ENCODE data around the gene RFXAP. TPM values are rescaled to one million over a fixed set of nuclear protein-coding genes. Genes with fewer than 3 reads are reported as not detected.
A peak's percentile ranks its signal among the peaks of the same experiment; 100 is the strongest.

The RFXAP gene, protein sequence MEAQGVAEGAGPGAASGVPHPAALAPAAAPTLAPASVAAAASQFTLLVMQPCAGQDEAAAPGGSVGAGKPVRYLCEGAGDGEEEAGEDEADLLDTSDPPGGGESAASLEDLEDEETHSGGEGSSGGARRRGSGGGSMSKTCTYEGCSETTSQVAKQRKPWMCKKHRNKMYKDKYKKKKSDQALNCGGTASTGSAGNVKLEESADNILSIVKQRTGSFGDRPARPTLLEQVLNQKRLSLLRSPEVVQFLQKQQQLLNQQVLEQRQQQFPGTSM
- total RNA-seq = 1 to 10 TPM; 5.0 to 6.3 (median 5.9) TPM
- long read RNA-seq, donor 1, transcript RFXAP-201 (3 exons, 2,304 nt) = major isoform, 14 of 15 reads
- long read RNA-seq, donor 1, partial matches to known transcripts = 0 of 15 reads
- long read RNA-seq, donor 1, other reads (novel, unspliced or antisense) = 1 of 15 reads
- long read RNA-seq, donor 2 = 0 reads

DNA sequence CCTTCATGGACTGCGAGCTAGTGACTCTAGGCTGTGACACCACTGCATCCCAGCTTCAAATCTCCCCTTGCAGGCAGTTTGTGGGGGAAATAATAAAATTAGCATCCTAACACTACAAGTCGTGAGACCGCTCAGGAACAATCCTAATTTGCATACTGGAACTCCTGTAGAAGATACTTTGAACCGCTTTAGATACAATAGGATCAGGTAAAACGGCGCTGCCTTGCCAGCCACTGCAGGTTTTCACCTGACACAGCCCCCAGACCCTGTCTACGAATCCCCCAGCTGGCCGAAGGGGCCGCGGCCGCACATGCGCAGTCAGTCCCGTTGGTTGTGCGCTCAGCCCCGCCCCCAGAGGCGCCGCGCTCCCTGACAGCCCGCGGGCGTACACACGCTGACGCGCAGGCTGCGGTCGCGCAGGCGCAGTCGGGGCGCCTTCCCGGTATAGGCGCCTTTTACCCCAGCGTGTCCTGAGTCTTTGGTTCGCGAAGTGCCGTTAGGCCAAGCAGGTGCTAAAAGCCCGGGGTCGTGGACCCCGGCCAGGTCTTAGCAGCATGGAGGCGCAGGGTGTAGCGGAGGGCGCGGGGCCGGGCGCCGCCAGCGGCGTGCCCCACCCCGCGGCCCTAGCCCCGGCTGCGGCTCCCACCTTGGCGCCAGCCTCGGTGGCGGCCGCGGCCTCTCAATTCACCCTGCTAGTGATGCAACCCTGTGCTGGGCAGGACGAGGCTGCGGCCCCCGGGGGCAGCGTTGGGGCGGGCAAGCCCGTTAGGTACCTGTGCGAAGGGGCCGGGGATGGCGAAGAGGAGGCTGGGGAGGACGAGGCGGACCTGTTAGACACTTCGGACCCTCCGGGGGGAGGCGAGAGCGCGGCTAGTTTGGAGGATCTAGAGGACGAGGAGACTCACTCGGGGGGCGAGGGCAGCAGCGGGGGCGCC lies at the start of gene RFXAP:
RFXAP (plus strand) TSS at position 419 of the 935 bp plus-strand sequence; CDS start at position 555, 136 bp downstream.
- intact Hi-C loops (cut with DNase I, micrococcal nuclease) = no loop called here
- TF ChIP-seq, protein P1, sequence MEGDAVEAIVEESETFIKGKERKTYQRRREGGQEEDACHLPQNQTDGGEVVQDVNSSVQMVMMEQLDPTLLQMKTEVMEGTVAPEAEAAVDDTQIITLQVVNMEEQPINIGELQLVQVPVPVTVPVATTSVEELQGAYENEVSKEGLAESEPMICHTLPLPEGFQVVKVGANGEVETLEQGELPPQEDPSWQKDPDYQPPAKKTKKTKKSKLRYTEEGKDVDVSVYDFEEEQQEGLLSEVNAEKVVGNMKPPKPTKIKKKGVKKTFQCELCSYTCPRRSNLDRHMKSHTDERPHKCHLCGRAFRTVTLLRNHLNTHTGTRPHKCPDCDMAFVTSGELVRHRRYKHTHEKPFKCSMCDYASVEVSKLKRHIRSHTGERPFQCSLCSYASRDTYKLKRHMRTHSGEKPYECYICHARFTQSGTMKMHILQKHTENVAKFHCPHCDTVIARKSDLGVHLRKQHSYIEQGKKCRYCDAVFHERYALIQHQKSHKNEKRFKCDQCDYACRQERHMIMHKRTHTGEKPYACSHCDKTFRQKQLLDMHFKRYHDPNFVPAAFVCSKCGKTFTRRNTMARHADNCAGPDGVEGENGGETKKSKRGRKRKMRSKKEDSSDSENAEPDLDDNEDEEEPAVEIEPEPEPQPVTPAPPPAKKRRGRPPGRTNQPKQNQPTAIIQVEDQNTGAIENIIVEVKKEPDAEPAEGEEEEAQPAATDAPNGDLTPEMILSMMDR (IDR thresholded peaks at IDR 0.05) = peak; percentile 7

DNA sequence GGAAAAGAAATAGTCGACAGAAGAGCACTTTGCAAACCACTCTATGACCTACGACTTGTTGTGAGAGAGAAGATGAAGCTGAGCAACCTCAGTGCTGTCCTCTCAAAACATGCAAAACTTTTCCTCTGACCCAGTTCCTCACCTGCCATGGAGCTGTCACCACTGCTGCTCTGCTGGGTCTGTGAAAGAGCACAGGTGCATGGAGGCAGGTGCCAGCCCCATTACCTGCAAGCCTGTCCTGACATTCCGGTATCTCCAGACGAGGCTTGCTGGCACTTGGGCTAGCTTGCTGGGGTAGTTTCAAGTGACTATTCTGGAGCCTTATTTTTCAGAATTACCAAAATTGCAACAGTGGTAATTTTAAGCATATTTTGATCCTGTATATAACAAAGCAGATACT lies 49.5 kb upstream of the RFXAP start:
- intact Hi-C loops (cut with DNase I, micrococcal nuclease) = no loop called here
- TF ChIP-seq, protein P1 (IDR thresholded peaks at IDR 0.05) = no peak
- ATAC-seq (no peak), DNase-seq (no peak)
- H3K4me3 ChIP-seq = no peak overlapping the region
- peaks cover 9% of the 10 kb centered on the region for H3K9me3 ChIP-seq
- H3K4me1 ChIP-seq (ENCODE audit: low read depth) = no peaks in the 10 kb centered on the region
- no peaks in the 10 kb centered on the region for H3K36me3 ChIP-seq (ENCODE audit: low read depth)

More for the DNA sequence above, at the start of gene RFXAP:
- ATAC-seq = peak; percentile 99
- H3K4me1 ChIP-seq (ENCODE audit: low read depth) = peaks cover 8% of the 10 kb centered on the region
- no peaks in the 10 kb centered on the region for H3K9me3 ChIP-seq
- DNase-seq = peak; percentile 94
- H3K4me3 ChIP-seq = peak within 1 kb of the TSS; percentile 62
- no peaks in the 10 kb centered on the region for H3K36me3 ChIP-seq (ENCODE audit: low read depth)

DNA sequence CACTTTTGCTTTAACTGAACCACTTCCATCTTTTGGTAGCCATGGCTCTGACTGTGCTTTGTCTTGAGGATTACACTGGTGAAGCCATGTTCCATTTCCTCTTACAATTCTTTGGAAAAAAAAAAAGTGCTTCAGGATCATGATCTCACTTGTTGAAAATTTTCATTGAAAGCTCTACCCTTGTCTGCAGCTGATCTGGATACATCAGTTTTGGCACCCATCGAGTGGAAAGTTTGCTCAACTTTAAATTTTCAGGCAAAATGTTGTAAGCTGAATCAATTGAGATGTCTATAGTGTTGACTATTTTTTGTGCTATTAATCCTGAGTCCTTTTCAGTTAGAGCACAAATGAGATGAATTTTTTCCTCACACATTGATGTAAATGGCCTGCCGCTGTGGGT lies 48.3 kb upstream of the RFXAP start:
- no peak for ATAC-seq
- intact Hi-C loops (cut with DNase I, micrococcal nuclease) = no loop called here
- Histone ChIP-seq H3K4me1 (ENCODE audit: low read depth) (no peaks in the 10 kb centered on the region), H3K9me3 (peaks cover 9% of the 10 kb centered on the region), H3K4me3 (no peak overlapping the region), H3K36me3 (ENCODE audit: low read depth) (no peaks in the 10 kb centered on the region)
- TF ChIP-seq, protein P1 (IDR thresholded peaks at IDR 0.05) = no peak
- no peak for DNase-seq

DNA sequence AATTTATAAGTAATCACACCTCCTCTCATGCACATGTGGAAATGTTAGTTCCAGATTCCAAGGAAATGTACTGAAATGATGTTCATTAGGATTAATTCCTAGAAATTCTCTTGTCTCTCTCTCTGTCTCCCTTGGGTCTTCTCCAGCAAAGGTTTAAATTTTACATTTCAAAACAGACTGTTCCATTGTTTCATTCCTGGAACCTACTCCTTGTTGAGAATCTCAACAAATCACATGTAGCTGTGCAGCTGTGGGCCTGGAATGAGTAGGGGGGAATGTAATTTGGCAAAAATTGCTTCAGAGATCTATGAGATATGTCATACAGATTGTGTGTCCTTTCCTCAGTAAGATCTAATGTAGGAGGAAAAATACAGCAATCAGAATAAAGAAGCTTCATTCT lies 46.2 kb upstream of the RFXAP start:
- Histone ChIP-seq H3K4me1 (ENCODE audit: low read depth) (no peaks in the 10 kb centered on the region), H3K9me3 (no peaks in the 10 kb centered on the region), H3K4me3 (no peak overlapping the region), H3K36me3 (ENCODE audit: low read depth) (no peaks in the 10 kb centered on the region)
- TF ChIP-seq, protein P1 (IDR thresholded peaks at IDR 0.05) = no peak
- intact Hi-C loops (cut with DNase I, micrococcal nuclease) = no loop called here
- ATAC-seq = no peak
- DNase-seq = no peak

DNA sequence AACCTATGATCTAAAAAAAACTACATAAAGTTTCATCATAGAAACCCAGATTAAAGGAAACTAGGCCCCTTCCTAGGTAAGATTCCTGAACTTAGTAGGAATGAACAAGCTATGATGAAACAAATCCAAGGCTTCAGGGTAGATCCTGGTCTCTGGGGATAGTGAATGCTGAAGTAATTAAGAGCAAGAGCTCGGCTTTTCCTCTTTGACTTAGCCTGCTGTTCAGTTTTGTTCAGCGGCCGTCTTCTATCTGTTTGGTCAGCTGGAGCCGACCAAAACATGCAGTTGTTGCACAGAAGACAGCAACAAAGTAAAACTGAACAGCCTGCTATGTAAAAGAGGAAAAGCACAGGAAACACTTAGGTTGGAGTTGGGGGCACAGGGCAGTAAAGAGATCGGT lies 44.1 kb upstream of the RFXAP start:
- intact Hi-C loops (cut with DNase I, micrococcal nuclease) = no loop called here
- H3K36me3 ChIP-seq (ENCODE audit: low read depth) = no peaks in the 10 kb centered on the region
- ATAC-seq (no peak), DNase-seq (no peak)
- H3K4me3 ChIP-seq = no peak overlapping the region
- H3K4me1 ChIP-seq (ENCODE audit: low read depth) = no peaks in the 10 kb centered on the region
- TF ChIP-seq, protein P1 (IDR thresholded peaks at IDR 0.05) = no peak
- H3K9me3 ChIP-seq = no peaks in the 10 kb centered on the region
